ENCODE data around the gene MAPK4. TPM values are rescaled to one million over a fixed set of nuclear protein-coding genes. Genes with fewer than 3 reads are reported as not detected.
"Not testable (repeated sequence)": the region's sequence is repeated elsewhere in the genome, so short reads cannot be mapped to it uniquely, and the experiment has no call there.

The MAPK4 gene
- 9.0 TPM for total RNA-seq
- 9.2 TPM for polyA plus RNA-seq (ENCODE audit: insufficient read depth, low read depth, low replicate concordance)
- long read RNA-seq, donor 1, full-length matches to known transcripts = 1 of 1 reads
- long read RNA-seq, donor 1, partial matches to known transcripts = 0 of 1 reads
- long read RNA-seq, donor 1, other reads (novel, unspliced or antisense) = 0 of 1 reads
- long read RNA-seq, donor 2, full-length matches to known transcripts = 2 of 2 reads
- long read RNA-seq, donor 2, partial matches to known transcripts = 0 of 2 reads
- long read RNA-seq, donor 2, other reads (novel, unspliced or antisense) = 0 of 2 reads
- long read RNA-seq, donor 3, full-length matches to known transcripts = 1 of 1 reads
- long read RNA-seq, donor 3, partial matches to known transcripts = 0 of 1 reads
- long read RNA-seq, donor 3, other reads (novel, unspliced or antisense) = 0 of 1 reads
- long read RNA-seq, donor 4 = 0 reads
- long read RNA-seq, donor 5 = 0 reads
- long read RNA-seq, donor 6 = 0 reads
- long read RNA-seq, donor 7, partial matches to known transcripts = 0 of 5 reads
- long read RNA-seq, donor 7, other reads (novel, unspliced or antisense) = 5 of 5 reads
- long read RNA-seq, donor 8 = 0 reads
- long read RNA-seq, donor 9 = 0 reads
- long read RNA-seq, donor 10 = 0 reads

- Histone ChIP-seq H3K9me3 (ENCODE audit: control insufficient read depth in 2 of 3, insufficient read depth in 1 of 3, low read length in 3 of 3) (peaks cover 0 to 5% (median 0%) of the 10 kb centered on the region in 3 donors), H3K36me3 (ENCODE audit: control insufficient read depth in 2 of 3, insufficient read depth in 3 of 3, low read length in 3 of 3) (no peaks in the 10 kb centered on the region), H3K4me1 (ENCODE audit: control insufficient read depth in 2 of 3, insufficient read depth in 2 of 3, low read depth in 1 of 3, low read length in 3 of 3) (peaks cover 0 to 5% (median 2%) of the 10 kb centered on the region in 3 donors), H3K4me3 (ENCODE audit: low read length in 3 of 3) (peak within 1 kb of the TSS; percentile 36 to 76 (median 53)), H3K27me3 (ENCODE audit: control insufficient read depth, insufficient read depth, low read length) (peaks cover 4% of the 10 kb centered on the region), H3K9ac (ENCODE audit: low read length in 3 of 3) (peak within 1 kb of the TSS in 2 of 3 donors; percentile 61 to 73), H3K27ac (ENCODE audit: low read depth in 2 of 2, low read length in 2 of 2) (peak within 1 kb of the TSS; percentile 28 to 63)
- intact Hi-C loops (cut with DNase I) = no loop called here
- TF ChIP-seq CTCF (IDR thresholded peaks at IDR 0.05; ENCODE audit: borderline replicate concordance, extremely low read depth, insufficient read depth) = no peak
- DNase-seq (peak; percentile 61 to 84 (median 79)), FAIRE-seq (no peak)
Observed at GRCh38 chr18:50559752-50560680, at the start of gene MAPK4. TSS of gene MAPK4 (plus strand) at chr18:50560087. CDS start at chr18:50663959, 103,872 bp downstream.

- intact Hi-C loops (cut with DNase I); FAIRE-seq; H3K4me1 ChIP-seq (ENCODE audit: control insufficient read depth in 2 of 3, insufficient read depth in 2 of 3, low read depth in 1 of 3, low read length in 3 of 3); H3K27ac ChIP-seq (ENCODE audit: low read depth in 2 of 2, low read length in 2 of 2); H3K9me3 ChIP-seq (ENCODE audit: control insufficient read depth in 2 of 3, insufficient read depth in 1 of 3, low read length in 3 of 3); H3K27me3 ChIP-seq (ENCODE audit: control insufficient read depth, insufficient read depth, low read length); H3K9ac ChIP-seq (ENCODE audit: low read length in 3 of 3); DNase-seq; H3K36me3 ChIP-seq (ENCODE audit: control insufficient read depth in 2 of 3, insufficient read depth in 3 of 3, low read length in 3 of 3); H3K4me3 ChIP-seq (ENCODE audit: low read length in 3 of 3): not testable (repeated sequence)
Observed at GRCh38 chr18:50517277-50517676, 42.6 kb upstream of the MAPK4 start.

GRCh38 chr18:50518787-50519546 lies 40.9 kb upstream of the MAPK4 start:
- FAIRE-seq = no peak
- Histone ChIP-seq H3K4me3 (ENCODE audit: low read length in 3 of 3) (no peak overlapping the region), H3K9me3 (ENCODE audit: control insufficient read depth in 2 of 3, insufficient read depth in 1 of 3, low read length in 3 of 3) (no peaks in the 10 kb centered on the region), H3K4me1 (ENCODE audit: control insufficient read depth in 2 of 3, insufficient read depth in 2 of 3, low read depth in 1 of 3, low read length in 3 of 3) (peaks cover 0 to 2% (median 0%) of the 10 kb centered on the region in 3 donors), H3K36me3 (ENCODE audit: control insufficient read depth in 2 of 3, insufficient read depth in 3 of 3, low read length in 3 of 3) (no peaks in the 10 kb centered on the region), H3K9ac (ENCODE audit: low read length in 3 of 3) (no peak overlapping the region), H3K27me3 (ENCODE audit: control insufficient read depth, insufficient read depth, low read length) (no peaks in the 10 kb centered on the region), H3K27ac (ENCODE audit: low read depth in 2 of 2, low read length in 2 of 2) (no peak overlapping the region)
- DNase-seq = no peak
- intact Hi-C loops (cut with DNase I) = no loop called here
- no peak for TF ChIP-seq CTCF (IDR thresholded peaks at IDR 0.05; ENCODE audit: borderline replicate concordance, extremely low read depth, insufficient read depth)
